Dendritic cell treated with granulocyte-macrophage colony-stimulating factor and Interleukin-4, amounts not matched to agents 40 ng/mL and 50 ng/mL, for 4 days (primary cell): ENCODE results near the gene MCM7.

Experiments used
- H3K27ac Mint-ChIP-seq: one replicate; pipeline ENCODE4 v1.8.0; 2022; ENCODE audit warnings: mild to moderate bottlenecking, mixed read lengths
- H3K27me3 Mint-ChIP-seq: one replicate; pipeline ENCODE4 v1.8.0; 2022; ENCODE audit warnings: mild to moderate bottlenecking, mixed read lengths
- H3K36me3 Mint-ChIP-seq: one replicate; pipeline ENCODE4 v1.8.0; 2022; ENCODE audit warnings: low read depth, mixed read lengths
- H3K4me1 Mint-ChIP-seq: one replicate; pipeline ENCODE4 v1.8.0; 2022; ENCODE audit warnings: low read depth, mixed read lengths
- H3K4me3 Mint-ChIP-seq: one replicate; pipeline ENCODE4 v1.8.0; 2022; ENCODE audit warnings: mild to moderate bottlenecking, moderate library complexity, mixed read lengths
- H3K9me3 Mint-ChIP-seq: one replicate; pipeline ENCODE4 v1.8.0; 2022; ENCODE audit warnings: mixed read lengths
- intact Hi-C: fragments of 100-400 bp; cut with micrococcal nuclease; formaldehyde crosslinking; loops from one replicate; pipeline ENCODE4 v1.15.0; 2022

Gene MCM7

DNA sequence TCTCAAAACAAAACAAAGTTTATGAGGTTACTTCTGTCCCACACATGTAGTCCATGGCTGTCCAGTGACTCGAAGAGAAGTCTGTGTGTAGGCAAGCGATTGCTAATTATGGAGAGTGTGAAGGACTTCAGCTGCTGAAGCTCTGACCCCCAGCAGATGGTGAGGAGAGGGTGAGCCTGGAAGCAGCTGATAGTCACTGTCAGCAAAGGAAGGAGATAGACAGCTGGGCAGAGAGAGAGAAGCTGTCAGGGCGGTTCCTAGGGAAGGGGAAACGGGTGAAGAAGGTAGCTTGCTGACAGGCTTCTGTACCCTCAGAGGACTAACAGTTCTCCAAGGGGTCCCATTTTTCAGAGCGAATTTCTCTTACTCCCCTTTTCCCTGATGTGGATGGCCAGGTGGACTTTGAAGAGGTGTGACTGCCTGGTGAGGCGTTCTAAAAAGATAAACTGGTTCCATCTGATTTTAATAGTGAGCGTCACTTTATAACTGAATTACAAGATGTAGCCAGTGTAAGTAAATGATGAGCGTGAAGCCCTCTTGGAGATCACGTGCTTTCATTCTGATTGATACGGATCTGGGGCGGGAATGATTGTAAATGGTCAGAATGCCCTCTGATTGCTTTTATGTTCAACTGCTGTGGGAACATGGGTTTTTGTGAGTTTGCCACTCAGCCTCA is 39.5 kb downstream of the MCM7 start:
- no peaks in the 10 kb centered on the region for H3K27me3 Mint-ChIP-seq
- no peaks in the 10 kb centered on the region for H3K9me3 Mint-ChIP-seq
- intact Hi-C loops = no loop called here
- H3K27ac Mint-ChIP-seq = no peak overlapping the region
- H3K4me1 Mint-ChIP-seq = no peaks in the 10 kb centered on the region
- peaks cover 84% of the 10 kb centered on the region for H3K36me3 Mint-ChIP-seq
- H3K4me3 Mint-ChIP-seq = no peak overlapping the region

GRCh38 chr7:100059251-100059739 is 41.9 kb downstream of the MCM7 start:
- Mint-ChIP-seq H3K27ac (no peak overlapping the region), H3K4me3 (no peak overlapping the region), H3K4me1 (no peaks in the 10 kb centered on the region), H3K9me3 (no peaks in the 10 kb centered on the region), H3K27me3 (no peaks in the 10 kb centered on the region), H3K36me3 (peaks cover 75% of the 10 kb centered on the region)
- intact Hi-C loops = loop anchor here (10.0 kb wide), 1 partner anchor 144 kb away; the partner anchor contains the start of gene TRIM4

GRCh38 chr7:100057006-100057405 is 44.2 kb downstream of the MCM7 start:
- Mint-ChIP-seq H3K4me1 (no peaks in the 10 kb centered on the region), H3K27me3 (no peaks in the 10 kb centered on the region), H3K36me3 (peaks cover 58% of the 10 kb centered on the region), H3K27ac (no peak overlapping the region), H3K4me3 (no peak overlapping the region), H3K9me3 (no peaks in the 10 kb centered on the region)
- intact Hi-C loops = loop anchor here (10.0 kb wide), 1 partner anchor 142 kb away; the partner anchor contains the start of gene TRIM4

DNA sequence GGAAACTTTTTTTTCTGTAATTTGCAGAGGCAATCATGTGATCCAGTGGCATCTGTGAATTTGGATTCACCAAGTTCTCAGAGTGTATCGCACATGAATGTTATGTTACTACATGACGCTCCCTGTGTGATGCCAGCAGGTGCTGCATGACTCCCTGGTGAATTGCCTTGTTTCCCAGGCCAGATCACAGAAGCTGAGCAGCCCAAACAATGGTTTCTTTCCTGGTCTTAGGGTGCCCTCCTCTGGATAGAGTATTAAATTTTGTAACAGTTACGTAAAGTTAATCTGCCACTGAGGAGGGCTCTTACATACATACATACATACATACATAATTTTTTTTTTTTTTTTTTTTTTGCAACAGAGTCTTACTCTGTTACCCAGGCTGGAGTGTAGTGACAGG is 48.0 kb downstream of the MCM7 start:
- intact Hi-C loops = loop anchor here (10.0 kb wide), 1 partner anchor 138 kb away; the partner anchor contains the start of gene TRIM4
- no peak overlapping the region for H3K27ac Mint-ChIP-seq
- no peaks in the 10 kb centered on the region for H3K9me3 Mint-ChIP-seq
- peaks cover 31% of the 10 kb centered on the region for H3K36me3 Mint-ChIP-seq
- H3K4me1 Mint-ChIP-seq = peaks cover 14% of the 10 kb centered on the region
- no peak overlapping the region for H3K4me3 Mint-ChIP-seq
- H3K27me3 Mint-ChIP-seq = no peaks in the 10 kb centered on the region

DNA sequence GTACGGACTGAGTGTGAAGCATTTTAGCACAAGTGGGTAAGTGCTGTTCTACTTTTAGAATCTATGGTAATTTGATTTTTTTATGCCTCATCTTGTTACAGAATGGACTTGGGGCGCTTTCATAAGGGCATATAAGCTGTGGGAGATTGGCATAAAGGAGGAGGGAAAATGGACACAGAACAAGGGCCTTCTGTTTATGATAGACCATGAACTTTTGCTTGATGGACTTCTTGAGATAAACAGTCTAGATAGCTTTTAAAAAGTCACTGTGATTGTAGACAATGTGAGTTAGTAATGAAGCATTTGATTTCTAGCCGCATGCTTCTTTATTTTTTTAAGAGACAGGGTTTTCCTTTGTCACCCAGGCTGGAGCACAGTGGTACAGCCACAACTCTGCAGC is 49.6 kb downstream of the MCM7 start:
- Mint-ChIP-seq H3K36me3 (peaks cover 15% of the 10 kb centered on the region), H3K4me3 (no peak overlapping the region), H3K27me3 (no peaks in the 10 kb centered on the region), H3K27ac (no peak overlapping the region), H3K4me1 (peaks cover 14% of the 10 kb centered on the region), H3K9me3 (no peaks in the 10 kb centered on the region)
- intact Hi-C loops = loop anchor here (10.0 kb wide), 1 partner anchor 137 kb away; the partner anchor contains the start of gene TRIM4

GRCh38 chr7:100049441-100050291 is 51.5 kb downstream of the MCM7 start, which contains the start of gene ZSCAN21:
ZSCAN21 (plus strand) TSS chr7:100049774; CDS start chr7:100057007, 7,233 bp downstream.
- H3K36me3 Mint-ChIP-seq = peaks cover 14% of the 10 kb centered on the region
- intact Hi-C loops = loop anchor here (1.0 to 10.0 kb wide), 2 partner anchors 34 to 135 kb away; partner anchors contain the start of genes TRIM4 and ZKSCAN1

GRCh38 chr7:100048680-100049079 is 52.5 kb downstream of the MCM7 start:
- Mint-ChIP-seq H3K27ac (no peak overlapping the region), H3K36me3 (peaks cover 14% of the 10 kb centered on the region), H3K9me3 (no peaks in the 10 kb centered on the region), H3K4me1 (peaks cover 25% of the 10 kb centered on the region), H3K4me3 (no peak overlapping the region), H3K27me3 (no peaks in the 10 kb centered on the region)
- intact Hi-C loops = loop anchor here (1.0 kb wide), 1 partner anchor 33 kb away; the partner anchor contains the start of gene ZKSCAN1

More at GRCh38 chr7:100049441-100050291, 51.5 kb downstream of the MCM7 start, which contains the start of gene ZSCAN21:
- Mint-ChIP-seq H3K4me3 (peak within 1 kb of the TSS; percentile 86), H3K4me1 (peaks cover 17% of the 10 kb centered on the region), H3K9me3 (no peaks in the 10 kb centered on the region), H3K27ac (peak within 1 kb of the TSS; percentile 97), H3K27me3 (no peaks in the 10 kb centered on the region)

DNA sequence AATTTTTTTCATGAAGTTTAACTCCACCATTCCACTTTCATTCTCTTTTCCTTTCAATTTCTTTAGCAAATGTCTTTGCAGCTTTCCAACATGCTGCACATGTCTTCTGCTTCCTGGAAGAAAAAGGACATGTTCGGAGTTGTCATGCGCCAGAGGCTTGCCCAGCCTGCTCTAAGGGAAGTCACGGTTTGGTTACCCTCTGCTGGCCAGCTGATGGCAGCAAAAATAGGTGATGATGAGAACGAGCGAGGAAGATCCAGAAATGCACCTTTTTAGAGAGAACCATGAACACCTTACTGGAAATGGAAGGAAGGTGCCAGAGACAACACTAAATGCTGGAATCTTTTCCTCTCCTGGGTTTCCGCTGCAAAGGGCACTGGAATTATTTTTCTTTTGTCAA is 56.5 kb downstream of the MCM7 start:
- Mint-ChIP-seq H3K27me3 (no peaks in the 10 kb centered on the region), H3K27ac (no peak overlapping the region), H3K4me1 (peaks cover 17% of the 10 kb centered on the region), H3K4me3 (no peak overlapping the region), H3K36me3 (peaks cover 4% of the 10 kb centered on the region), H3K9me3 (no peaks in the 10 kb centered on the region)
- intact Hi-C loops = no loop called here
